ENCODE data around the gene DYNLRB1.

- no peak for TF ChIP-seq CTCF (conservative IDR thresholded peaks at IDR 0.05)
- TF ChIP-seq ZFX (IDR thresholded peaks at IDR 0.05), result no peak
These were observed 16.5 kb downstream of the DYNLRB1 start for GRCh38 chr20:34532756-34533155.

All from C4-2B (cell line).